ENCODE results near the gene SPESP1. TPM values are rescaled to one million over a fixed set of nuclear protein-coding genes. Genes with fewer than 3 reads are reported as not detected.
"Not testable (repeated sequence)": the region's sequence is repeated elsewhere in the genome, so short reads cannot be mapped to it uniquely, and the experiment has no call there.

SPESP1 gene
- total RNA-seq, 1 donor from 2014 or later = 2.1 TPM

GRCh38 chr15:68921926-68922325 is 8.4 kb upstream of the SPESP1 start:
- Mint-ChIP-seq H3K27ac (no peak overlapping the region), H3K36me3 (ENCODE audit: low read depth) (no peaks in the 10 kb centered on the region), H3K27me3 (ENCODE audit: low read depth) (peaks cover 17% of the 10 kb centered on the region), H3K4me3 (ENCODE audit: low read depth) (no peak overlapping the region), H3K4me1 (ENCODE audit: low read depth) (no peaks in the 10 kb centered on the region), H3K9me3 (no peaks in the 10 kb centered on the region)
- no peak for DNase-seq (ENCODE audit: low spot score)
- intact Hi-C loops (cut with micrococcal nuclease) = loop anchor here (5.0 kb wide), 1 partner anchor 370 kb away; no protein-coding TSS in a partner anchor

DNA sequence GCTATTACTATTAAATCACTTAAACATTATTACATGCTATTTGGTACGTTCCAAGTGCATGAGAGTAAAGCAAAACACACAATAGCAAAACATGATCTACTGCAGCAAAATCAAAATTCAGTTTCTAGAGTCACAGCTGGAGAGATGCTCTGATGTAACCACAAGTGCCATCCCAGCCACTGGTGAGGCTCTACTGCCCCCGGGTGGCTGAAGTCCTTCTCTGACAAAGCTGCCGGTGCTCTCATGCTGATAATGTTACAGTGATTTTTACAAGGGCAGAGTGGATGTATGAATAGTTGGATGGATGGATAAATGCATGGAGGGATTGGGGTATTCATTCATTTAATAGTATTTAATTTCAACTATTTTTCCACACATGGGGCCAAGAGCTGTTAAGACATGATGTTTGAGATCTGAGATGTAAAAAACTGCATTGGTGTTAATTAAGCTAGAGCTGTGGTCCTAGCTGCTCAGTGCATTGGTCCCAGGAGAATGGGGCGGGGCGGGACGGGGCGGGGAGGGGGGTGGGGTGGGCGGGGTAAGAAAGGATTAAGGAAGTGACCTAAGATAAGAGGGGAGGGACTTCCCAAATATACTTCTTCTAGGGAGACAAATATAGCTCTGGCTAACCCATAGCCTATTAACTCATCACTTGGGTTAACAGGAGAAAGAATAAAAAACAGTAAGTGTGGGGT is 5.3 kb upstream of the SPESP1 start:
- DNase-seq (ENCODE audit: low spot score) = peak; percentile 32
- Mint-ChIP-seq H3K4me3 (ENCODE audit: low read depth) (no peak overlapping the region), H3K9me3 (no peaks in the 10 kb centered on the region), H3K4me1 (ENCODE audit: low read depth) (no peaks in the 10 kb centered on the region), H3K27ac (no peak overlapping the region), H3K36me3 (ENCODE audit: low read depth) (no peaks in the 10 kb centered on the region), H3K27me3 (ENCODE audit: low read depth) (peaks cover 14% of the 10 kb centered on the region)
- intact Hi-C loops (cut with micrococcal nuclease) = loop anchor here (5.0 kb wide), 1 partner anchor 373 kb away; no protein-coding TSS in a partner anchor

GRCh38 chr15:68933001-68933400 is 2.7 kb downstream of the SPESP1 start:
- no peaks in the 10 kb centered on the region for H3K9me3 Mint-ChIP-seq
- intact Hi-C loops (cut with micrococcal nuclease) = no loop called here
- H3K27me3 Mint-ChIP-seq (ENCODE audit: low read depth) = peaks cover 9% of the 10 kb centered on the region
- no peak overlapping the region for H3K4me3 Mint-ChIP-seq (ENCODE audit: low read depth)
- H3K27ac Mint-ChIP-seq = no peak overlapping the region
- no peak for DNase-seq (ENCODE audit: low spot score)
- H3K4me1 Mint-ChIP-seq (ENCODE audit: low read depth) = no peaks in the 10 kb centered on the region
- no peaks in the 10 kb centered on the region for H3K36me3 Mint-ChIP-seq (ENCODE audit: low read depth)

- Mint-ChIP-seq H3K4me1 (ENCODE audit: low read depth) (no peaks in the 10 kb centered on the region), H3K4me3 (ENCODE audit: low read depth) (no peak overlapping the region), H3K27me3 (ENCODE audit: low read depth) (peaks cover 13% of the 10 kb centered on the region), H3K27ac (no peak overlapping the region), H3K36me3 (ENCODE audit: low read depth) (no peaks in the 10 kb centered on the region), H3K9me3 (no peaks in the 10 kb centered on the region)
- no peak for DNase-seq (ENCODE audit: low spot score)
- intact Hi-C loops (cut with micrococcal nuclease) = no loop called here
These were observed 4.0 kb downstream of the SPESP1 start for GRCh38 chr15:68934341-68934740.

DNA sequence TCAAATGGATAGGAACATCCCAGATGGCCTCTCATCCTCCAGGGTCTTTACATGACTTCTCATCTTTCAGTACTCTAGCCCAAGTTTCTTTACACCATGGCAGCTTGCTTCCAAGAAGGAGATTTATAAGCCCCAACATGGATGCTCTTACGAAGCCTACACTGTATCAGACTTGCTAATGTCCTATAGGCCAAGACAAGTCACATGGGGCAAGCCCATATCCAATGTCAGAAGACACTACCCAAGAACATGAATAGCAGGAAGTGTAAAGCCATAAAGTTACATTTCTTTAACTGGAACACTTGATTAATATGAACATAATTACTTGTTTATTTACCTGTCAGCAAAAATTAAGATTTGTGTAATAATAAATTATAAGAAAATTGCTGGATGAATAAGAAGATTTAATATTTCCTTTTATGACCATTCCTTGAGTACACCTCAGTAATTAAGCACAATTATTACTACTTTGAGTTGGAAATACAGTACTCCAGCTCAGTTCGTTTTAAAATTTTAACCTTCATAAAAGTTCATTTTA is 5.1 kb downstream of the SPESP1 start:
- intact Hi-C loops (cut with micrococcal nuclease) = no loop called here
- Mint-ChIP-seq H3K27me3 (ENCODE audit: low read depth) (peaks cover 16% of the 10 kb centered on the region), H3K27ac (no peak overlapping the region), H3K4me1 (ENCODE audit: low read depth) (no peaks in the 10 kb centered on the region), H3K9me3 (no peaks in the 10 kb centered on the region), H3K4me3 (ENCODE audit: low read depth) (no peak overlapping the region), H3K36me3 (ENCODE audit: low read depth) (no peaks in the 10 kb centered on the region)
- DNase-seq (ENCODE audit: low spot score) = no peak

GRCh38 chr15:68939501-68939900 is 9.2 kb downstream of the SPESP1 start:
- no peak overlapping the region for H3K27ac Mint-ChIP-seq
- H3K4me1 Mint-ChIP-seq (ENCODE audit: low read depth) = no peaks in the 10 kb centered on the region
- H3K27me3 Mint-ChIP-seq (ENCODE audit: low read depth) = peaks cover 23% of the 10 kb centered on the region
- H3K4me3 Mint-ChIP-seq (ENCODE audit: low read depth) = no peak overlapping the region
- intact Hi-C loops (cut with micrococcal nuclease) = no loop called here
- H3K9me3 Mint-ChIP-seq = no peaks in the 10 kb centered on the region
- no peak for DNase-seq (ENCODE audit: low spot score)
- no peaks in the 10 kb centered on the region for H3K36me3 Mint-ChIP-seq (ENCODE audit: low read depth)

DNA sequence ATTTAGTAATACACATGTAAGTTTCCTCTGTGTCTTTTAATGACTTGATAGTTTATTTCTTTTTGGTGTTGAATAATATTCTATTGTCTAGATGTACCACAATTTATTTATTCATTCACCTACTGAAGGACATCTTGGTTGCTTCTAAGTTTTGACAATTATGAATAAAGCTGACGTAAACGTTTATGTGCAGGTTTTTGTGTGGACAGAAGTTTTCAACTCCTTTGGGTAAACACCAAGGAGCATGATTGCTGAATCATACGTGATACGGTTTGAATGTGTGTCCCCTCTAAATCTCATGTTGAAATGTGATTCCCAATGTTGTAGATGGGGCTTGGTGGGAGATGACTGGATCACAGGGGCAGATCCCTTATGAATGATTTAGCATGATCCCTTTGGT is 21.5 kb downstream of the SPESP1 start:
- intact Hi-C loops (cut with micrococcal nuclease) = no loop called here
- Mint-ChIP-seq H3K4me3 (ENCODE audit: low read depth) (no peak overlapping the region), H3K9me3 (no peaks in the 10 kb centered on the region), H3K27ac (no peak overlapping the region), H3K27me3 (ENCODE audit: low read depth) (peaks cover 7% of the 10 kb centered on the region), H3K4me1 (ENCODE audit: low read depth) (no peaks in the 10 kb centered on the region), H3K36me3 (ENCODE audit: low read depth) (no peaks in the 10 kb centered on the region)
- no peak for DNase-seq (ENCODE audit: low spot score)

- Mint-ChIP-seq H3K4me1 (ENCODE audit: low read depth) (no peaks in the 10 kb centered on the region), H3K4me3 (ENCODE audit: low read depth) (no peak overlapping the region), H3K27me3 (ENCODE audit: low read depth) (peaks cover 6% of the 10 kb centered on the region), H3K27ac (no peak overlapping the region), H3K36me3 (ENCODE audit: low read depth) (no peaks in the 10 kb centered on the region), H3K9me3 (no peaks in the 10 kb centered on the region)
- no peak for DNase-seq (ENCODE audit: low spot score)
- intact Hi-C loops (cut with micrococcal nuclease) = no loop called here
These were observed 27.4 kb downstream of the SPESP1 start for GRCh38 chr15:68957696-68958095.

GRCh38 chr15:68958597-68958996 is 28.3 kb downstream of the SPESP1 start:
- peaks cover 6% of the 10 kb centered on the region for H3K27me3 Mint-ChIP-seq (ENCODE audit: low read depth)
- no peak overlapping the region for H3K4me3 Mint-ChIP-seq (ENCODE audit: low read depth)
- intact Hi-C loops (cut with micrococcal nuclease) = no loop called here

DNA sequence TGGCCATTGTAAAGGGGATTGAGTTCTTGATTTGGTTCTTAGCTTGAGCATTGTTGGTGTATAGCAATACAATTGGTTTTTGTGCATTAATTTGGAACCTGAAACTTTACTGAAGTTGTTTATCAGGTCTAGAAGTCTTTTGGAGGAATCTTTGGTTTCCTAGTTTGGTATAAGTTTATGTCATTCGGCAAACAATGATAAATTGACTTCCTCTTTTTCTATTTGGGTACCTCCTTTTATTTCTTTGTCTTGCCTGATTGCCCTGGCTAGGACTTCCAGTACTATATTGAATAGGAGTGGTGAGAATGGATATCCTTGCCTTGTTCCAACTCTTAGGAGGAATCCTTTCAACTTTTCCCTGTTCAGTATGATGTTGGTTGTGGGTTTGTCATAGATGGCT is 32.1 kb downstream of the SPESP1 start:
- intact Hi-C loops (cut with micrococcal nuclease) = no loop called here
- Mint-ChIP-seq H3K4me3 (ENCODE audit: low read depth) (no peak overlapping the region), H3K9me3 (peaks cover 15% of the 10 kb centered on the region), H3K27me3 (ENCODE audit: low read depth) (no peaks in the 10 kb centered on the region), H3K36me3 (ENCODE audit: low read depth) (no peaks in the 10 kb centered on the region), H3K27ac (no peak overlapping the region), H3K4me1 (ENCODE audit: low read depth) (no peaks in the 10 kb centered on the region)
- no peak for DNase-seq (ENCODE audit: low spot score)

More at GRCh38 chr15:68958597-68958996, 28.3 kb downstream of the SPESP1 start:
- H3K4me1 Mint-ChIP-seq (ENCODE audit: low read depth) = no peaks in the 10 kb centered on the region
- no peak for DNase-seq (ENCODE audit: low spot score)
- H3K27ac Mint-ChIP-seq = no peak overlapping the region
- H3K9me3 Mint-ChIP-seq = peaks cover 3% of the 10 kb centered on the region
- H3K36me3 Mint-ChIP-seq (ENCODE audit: low read depth) = no peaks in the 10 kb centered on the region

GRCh38 chr15:68963719-68964118 is 33.4 kb downstream of the SPESP1 start:
- H3K4me1 Mint-ChIP-seq (ENCODE audit: low read depth); H3K27me3 Mint-ChIP-seq (ENCODE audit: low read depth); H3K27ac Mint-ChIP-seq; intact Hi-C loops (cut with micrococcal nuclease); H3K36me3 Mint-ChIP-seq (ENCODE audit: low read depth); DNase-seq (ENCODE audit: low spot score); H3K4me3 Mint-ChIP-seq (ENCODE audit: low read depth): not testable (repeated sequence)
- H3K9me3 Mint-ChIP-seq = peaks cover 22% of the 10 kb centered on the region

DNA sequence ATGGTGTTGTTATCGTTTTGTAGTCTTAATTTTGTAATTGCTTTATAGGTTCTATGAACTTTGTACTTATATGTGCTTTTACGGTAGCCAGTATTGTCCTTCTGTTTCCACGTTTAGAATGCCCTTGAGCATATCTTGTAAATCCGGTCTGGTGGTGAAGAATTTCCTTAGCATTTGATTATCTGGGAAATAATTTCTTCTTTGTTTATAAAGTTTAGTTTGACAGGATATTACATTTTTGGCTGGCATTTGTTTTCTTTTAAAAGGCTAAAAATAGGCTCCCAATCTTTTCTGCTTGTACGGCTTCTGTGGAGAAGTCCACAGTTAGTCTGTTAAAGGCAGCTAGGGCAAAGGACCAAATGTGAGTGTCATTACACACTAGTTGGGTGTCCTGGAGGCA is 36.7 kb downstream of the SPESP1 start:
- no peaks in the 10 kb centered on the region for H3K36me3 Mint-ChIP-seq (ENCODE audit: low read depth)
- DNase-seq (ENCODE audit: low spot score) = no peak
- no peak overlapping the region for H3K4me3 Mint-ChIP-seq (ENCODE audit: low read depth)
- H3K4me1 Mint-ChIP-seq (ENCODE audit: low read depth) = no peaks in the 10 kb centered on the region
- intact Hi-C loops (cut with micrococcal nuclease) = no loop called here
- peaks cover 8% of the 10 kb centered on the region for H3K27me3 Mint-ChIP-seq (ENCODE audit: low read depth)
- H3K9me3 Mint-ChIP-seq = peaks cover 31% of the 10 kb centered on the region
- H3K27ac Mint-ChIP-seq = no peak overlapping the region

GRCh38 chr15:68967948-68968347 is 37.6 kb downstream of the SPESP1 start:
- no peaks in the 10 kb centered on the region for H3K4me1 Mint-ChIP-seq (ENCODE audit: low read depth)
- no peaks in the 10 kb centered on the region for H3K36me3 Mint-ChIP-seq (ENCODE audit: low read depth)
- DNase-seq (ENCODE audit: low spot score) = no peak
- no peak overlapping the region for H3K27ac Mint-ChIP-seq
- intact Hi-C loops (cut with micrococcal nuclease) = no loop called here
- peaks cover 31% of the 10 kb centered on the region for H3K9me3 Mint-ChIP-seq
- H3K4me3 Mint-ChIP-seq (ENCODE audit: low read depth) = no peak overlapping the region
- H3K27me3 Mint-ChIP-seq (ENCODE audit: low read depth) = peaks cover 8% of the 10 kb centered on the region

All from activated T-helper 2 cell treated with anti-CD3 and anti-CD28 coated beads, Interferon-gamma antibody, Interleukin-2, Interleukin-4, amounts not matched to agents 10 μg/mL and 5 μg/mL and 100 μg/mL, durations not matched to agents 14 hours and 24 hours and 36 hours (primary cell).